Measurements from ENCODE around the gene GALNTL6.

DNA sequence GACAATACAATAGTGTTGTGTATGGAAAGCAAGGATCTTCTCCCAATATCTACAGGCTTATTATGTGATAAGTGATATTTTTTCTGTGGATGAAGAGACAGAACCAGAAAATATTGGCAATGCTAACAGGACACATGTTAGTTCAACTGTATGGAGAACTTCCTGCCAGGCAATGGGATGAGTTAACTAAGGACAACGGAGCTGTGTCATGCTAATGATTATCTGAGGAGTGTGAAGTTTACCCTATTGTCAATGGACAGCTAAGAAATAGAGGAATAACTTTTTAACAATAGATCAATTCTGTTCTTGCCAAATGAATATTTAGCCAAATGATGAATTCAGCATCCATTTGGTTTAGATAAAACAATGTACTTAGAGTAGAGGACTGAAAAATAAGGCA is 180.0 kb downstream of the GALNTL6 start:
- TF ChIP-seq POLR2A (IDR thresholded peaks at IDR 0.05; ENCODE audit: low read length): no peak
- no peak for TF ChIP-seq GATA1 (IDR thresholded peaks at IDR 0.05; ENCODE audit: low read depth, low read length)
